ENCODE data around the gene ALDH1L1.
"Not testable (repeated sequence)": the region's sequence is repeated elsewhere in the genome, so short reads cannot be mapped to it uniquely, and the experiment has no call there.

ALDH1L1 gene

GRCh38 chr3:126082362-126083137 is 97.8 kb downstream of the ALDH1L1 start:
- DNase-seq = no peak
- no peak for ATAC-seq

- peak; percentile 8 for DNase-seq
- no peak for ATAC-seq
These were observed 98.6 kb downstream of the ALDH1L1 start for GRCh38 chr3:126081618-126082361.

GRCh38 chr3:126080970-126081369 is 99.4 kb downstream of the ALDH1L1 start:
- ATAC-seq (no peak), DNase-seq (no peak)

GRCh38 chr3:126078866-126079265 is 101.5 kb downstream of the ALDH1L1 start:
- DNase-seq (no peak), ATAC-seq (no peak)

- no peak for ATAC-seq
- no peak for DNase-seq
These were observed 102.6 kb downstream of the ALDH1L1 start for GRCh38 chr3:126077754-126078153.

- ATAC-seq (no peak), DNase-seq (no peak)
These were observed 104.2 kb downstream of the ALDH1L1 start for GRCh38 chr3:126076140-126076539.

GRCh38 chr3:126070146-126070545 is 110.2 kb downstream of the ALDH1L1 start:
- ATAC-seq (no peak), DNase-seq (no peak)

- no peak for ATAC-seq
These were observed 112.4 kb downstream of the ALDH1L1 start for GRCh38 chr3:126067959-126068358.

GRCh38 chr3:126066676-126067075 is 113.7 kb downstream of the ALDH1L1 start:
- not testable (repeated sequence) for DNase-seq, ATAC-seq

More at GRCh38 chr3:126067959-126068358, 112.4 kb downstream of the ALDH1L1 start:
- no peak for DNase-seq

- DNase-seq (no peak), ATAC-seq (no peak)
These were observed 114.5 kb downstream of the ALDH1L1 start for GRCh38 chr3:126065876-126066275.

GRCh38 chr3:126064627-126065258 is 115.6 kb downstream of the ALDH1L1 start:
- DNase-seq = no peak

GRCh38 chr3:126063358-126063965 is 116.9 kb downstream of the ALDH1L1 start:
- DNase-seq (no peak), ATAC-seq (no peak)

More at GRCh38 chr3:126064627-126065258, 115.6 kb downstream of the ALDH1L1 start:
- no peak for ATAC-seq

GRCh38 chr3:126061301-126062032 is 118.9 kb downstream of the ALDH1L1 start:
- ATAC-seq (no peak), DNase-seq (no peak)

- DNase-seq = no peak
- ATAC-seq = no peak
These were observed 119.7 kb downstream of the ALDH1L1 start for GRCh38 chr3:126060613-126061145.

- ATAC-seq = no peak
- DNase-seq = no peak
These were observed 121.7 kb downstream of the ALDH1L1 start for GRCh38 chr3:126058666-126059065.

GRCh38 chr3:126057936-126058335 is 122.5 kb downstream of the ALDH1L1 start:
- DNase-seq (no peak), ATAC-seq (no peak)

GRCh38 chr3:126057501-126057819 is 122.9 kb downstream of the ALDH1L1 start:
- DNase-seq (no peak), ATAC-seq (no peak)

GRCh38 chr3:126056681-126057500 is 123.5 kb downstream of the ALDH1L1 start:
- DNase-seq = no peak
- no peak for ATAC-seq

GRCh38 chr3:126056088-126056487 is 124.3 kb downstream of the ALDH1L1 start:
- ATAC-seq = no peak
- DNase-seq = no peak

GRCh38 chr3:126054870-126055269 is 125.5 kb downstream of the ALDH1L1 start:
- ATAC-seq (no peak), DNase-seq (no peak)

Data from stimulated activated naive CD8-positive, alpha-beta T cell treated with anti-CD3 and anti-CD28 coated beads, Interleukin-15, Interleukin-2, amounts not matched to agents 100 U/mL and 50 U/mL, for 24 hours (primary cell).